ENCODE data around the gene ANKRD29.
A peak's percentile ranks its signal among the peaks of the same experiment; 100 is the strongest.

The ANKRD29 gene

GRCh38 chr18:23662309-23663263, at the start of gene ANKRD29:
Gene ANKRD29 (minus strand): TSS chr18:23662911. CDS start chr18:23662730, 181 bp downstream.
- DNase-seq (ENCODE audit: low read depth in 2 of 2): peak in 1 of 2 donors; percentile 10

- DNase-seq (ENCODE audit: low read depth in 2 of 2): no peak
These were observed 49.7 kb upstream of the ANKRD29 start for GRCh38 chr18:23712445-23712844.

- no peak for DNase-seq (ENCODE audit: low read depth in 2 of 2)
These were observed 48.7 kb upstream of the ANKRD29 start for GRCh38 chr18:23711426-23711825.

- no peak for DNase-seq (ENCODE audit: low read depth in 2 of 2)
These were observed 48.2 kb upstream of the ANKRD29 start for GRCh38 chr18:23710946-23711345.

GRCh38 chr18:23710068-23710527, 47.4 kb upstream of the ANKRD29 start:
- no peak for DNase-seq (ENCODE audit: low read depth in 2 of 2)

- DNase-seq (ENCODE audit: low read depth in 2 of 2): no peak
These were observed 44.4 kb upstream of the ANKRD29 start for GRCh38 chr18:23706971-23707640.

GRCh38 chr18:23704806-23705205, 42.1 kb upstream of the ANKRD29 start:
- no peak for DNase-seq (ENCODE audit: low read depth in 2 of 2)

GRCh38 chr18:23703987-23704384, 41.3 kb upstream of the ANKRD29 start:
- no peak for DNase-seq (ENCODE audit: low read depth in 2 of 2)

- no peak for DNase-seq (ENCODE audit: low read depth in 2 of 2)
These were observed 40.6 kb upstream of the ANKRD29 start for GRCh38 chr18:23703057-23703986.

- no peak for DNase-seq (ENCODE audit: low read depth in 2 of 2)
These were observed 39.9 kb upstream of the ANKRD29 start for GRCh38 chr18:23702606-23703005.

GRCh38 chr18:23701544-23702064, 38.9 kb upstream of the ANKRD29 start:
- no peak for DNase-seq (ENCODE audit: low read depth in 2 of 2)

GRCh38 chr18:23701017-23701416, 38.3 kb upstream of the ANKRD29 start:
- no peak for DNase-seq (ENCODE audit: low read depth in 2 of 2)

- DNase-seq (ENCODE audit: low read depth in 2 of 2): no peak
These were observed 32.1 kb upstream of the ANKRD29 start for GRCh38 chr18:23694637-23695430.

- no peak for DNase-seq (ENCODE audit: low read depth in 2 of 2)
These were observed 31.1 kb upstream of the ANKRD29 start for GRCh38 chr18:23693846-23694245.

GRCh38 chr18:23690505-23691068, 27.9 kb upstream of the ANKRD29 start:
- DNase-seq (ENCODE audit: low read depth in 2 of 2): no peak

- DNase-seq (ENCODE audit: low read depth in 2 of 2): no peak
These were observed 27.1 kb upstream of the ANKRD29 start for GRCh38 chr18:23689616-23690504.

- no peak for DNase-seq (ENCODE audit: low read depth in 2 of 2)
These were observed 26.4 kb upstream of the ANKRD29 start, which contains the start of gene LAMA3 for GRCh38 chr18:23689031-23689615. Gene LAMA3 (plus strand): TSS chr18:23689453. CDS start chr18:23689684, 231 bp downstream.

- no peak for DNase-seq (ENCODE audit: low read depth in 2 of 2)
These were observed 25.8 kb upstream of the ANKRD29 start for GRCh38 chr18:23688528-23688927.
